ENCODE measurements around the gene FCRLA.
"Not testable (repeated sequence)": the region's sequence is repeated elsewhere in the genome, so short reads cannot be mapped to it uniquely, and the experiment has no call there.

The FCRLA gene

GRCh38 chr1:161707503-161707902, 474 bp downstream of the FCRLA start:
- no peak for DNase-seq

GRCh38 chr1:161709373-161709772, 2.3 kb downstream of the FCRLA start:
- no peak for DNase-seq

- no peak for DNase-seq
Observed at GRCh38 chr1:161710560-161710959, 3.5 kb downstream of the FCRLA start.

- no peak for DNase-seq
Observed at GRCh38 chr1:161718559-161719324, 11.7 kb downstream of the FCRLA start.

GRCh38 chr1:161719325-161719611, 12.2 kb downstream of the FCRLA start:
- no peak for DNase-seq

- DNase-seq, result no peak
Observed at GRCh38 chr1:161720422-161720821, 13.4 kb downstream of the FCRLA start.

GRCh38 chr1:161720956-161721737, 14.1 kb downstream of the FCRLA start, which contains the start of gene FCRLB:
FCRLB (plus strand) TSS chr1:161721544; CDS start chr1:161722673, 1,129 bp downstream.
- no peak for DNase-seq

- no peak for DNase-seq
Observed at GRCh38 chr1:161721738-161722343, 14.8 kb downstream of the FCRLA start.

GRCh38 chr1:161722406-161722805, 15.4 kb downstream of the FCRLA start:
- DNase-seq, result no peak

GRCh38 chr1:161723459-161724141, 16.6 kb downstream of the FCRLA start:
- DNase-seq, result no peak

- not testable (repeated sequence) for DNase-seq
Observed at GRCh38 chr1:161725258-161725907, 18.4 kb downstream of the FCRLA start.

GRCh38 chr1:161725908-161726472, 19.0 kb downstream of the FCRLA start:
- no peak for DNase-seq

- no peak for DNase-seq
Observed at GRCh38 chr1:161726473-161727255, 19.6 kb downstream of the FCRLA start.

- DNase-seq, result no peak
Observed at GRCh38 chr1:161727256-161727924, 20.4 kb downstream of the FCRLA start.

GRCh38 chr1:161728376-161729226, 21.6 kb downstream of the FCRLA start:
- DNase-seq, result no peak

GRCh38 chr1:161730050-161730564, 23.1 kb downstream of the FCRLA start:
- no peak for DNase-seq

GRCh38 chr1:161731241-161731640, 24.2 kb downstream of the FCRLA start:
- DNase-seq, result no peak

- DNase-seq, result no peak
Observed at GRCh38 chr1:161731981-161732718, 25.1 kb downstream of the FCRLA start.

GRCh38 chr1:161733526-161733925, 26.5 kb downstream of the FCRLA start:
- DNase-seq, result no peak
